K562 (cell line): Measurements from ENCODE around the gene RNF32. TPM values are rescaled to one million over a fixed set of nuclear protein-coding genes. Genes with fewer than 3 reads are reported as not detected.

Experiments
- ARID2 ChIP-seq: fragments of 450-650 bp; IDR thresholded peaks from 2 replicates; pipeline ENCODE4 v1.6.1; 2017; ENCODE audit warnings: antibody characterized with exemption, mild to moderate bottlenecking
- ARID3B ChIP-seq: fragments of 250-450 bp; sonication (Bioruptor Pico); IDR thresholded peaks from 2 replicates; pipeline ENCODE4 v1.4.0; 2020; ENCODE audit warnings: borderline replicate concordance
- ARID4B ChIP-seq: sonication (generic); formaldehyde crosslinking; IDR thresholded peaks from 2 replicates; pipeline ENCODE4 v1.8.0; 2022; ENCODE audit warnings: mild to moderate bottlenecking, missing genetic modification reagents
- BDP1 ChIP-seq: IDR thresholded peaks from 3 replicates; pipeline ENCODE4 v1.6.1; 2011; ENCODE audit not compliant: insufficient read length, insufficient read depth
- DMBX1 ChIP-seq: fragments of 250-450 bp; sonication (Bioruptor Pico); IDR thresholded peaks from 2 replicates; pipeline ENCODE4 v1.8.0; 2022; ENCODE audit warnings: inconsistent platforms, mild to moderate bottlenecking, moderate library complexity, borderline replicate concordance
- E2F4 ChIP-seq: sonication (generic); formaldehyde crosslinking; IDR thresholded peaks from 2 replicates; pipeline ENCODE4 v1.8.0; 2022; ENCODE audit warnings: mild to moderate bottlenecking, low read depth, missing genetic modification reagents
- ETV5 ChIP-seq: sonication (generic); formaldehyde crosslinking; IDR thresholded peaks from 2 replicates; pipeline ENCODE4 v1.4.0; 2020; ENCODE audit warnings: low read depth, mild to moderate bottlenecking, missing genetic modification reagents
- FUS ChIP-seq: fragments of 200-400 bp; formaldehyde crosslinking; optimal IDR thresholded peaks from 2 replicates; pipeline ENCODE3; 2017; ENCODE audit warnings: low read depth, low read length
- GTF2E2 ChIP-seq: fragments of 200-800 bp; sonication (Bioruptor generic); IDR thresholded peaks from 2 replicates; pipeline ENCODE4 v1.6.1; 2016; ENCODE audit warnings: missing genetic modification characterization, missing compliant biosample characterization
- JUN ChIP-seq, 2 experiments: sonication (generic) in 1 of 2; formaldehyde crosslinking in 1 of 2; IDR thresholded peaks; 2 replicates each; pipeline versions ENCODE4 v1.6.1 to v1.8.0; 2012 to 2022; ENCODE audit warnings: borderline replicate concordance in 2 of 2, mild to moderate bottlenecking in 2 of 2, improper control_type of control experiment in 1 of 2, low read depth in 1 of 2, low read length in 1 of 2, missing genetic modification reagents in 1 of 2
- KDM5B ChIP-seq: fragments of 200-600 bp; sonication (generic); IDR thresholded peaks from 2 replicates; pipeline ENCODE4 v1.6.1; 2012; ENCODE audit warnings: low read depth, mild to moderate bottlenecking, moderate library complexity, low read length, control low read depth, inconsistent platforms; ENCODE audit not compliant: insufficient replicate concordance
- MAFF ChIP-seq: IDR thresholded peaks from 2 replicates; pipeline ENCODE4 v1.6.1; 2012; ENCODE audit warnings: low read length, improper control_type of control experiment
- NBN ChIP-seq: fragments of 450-650 bp; IDR thresholded peaks from 2 replicates; pipeline ENCODE4 v1.6.1; 2016; ENCODE audit warnings: low read depth, mild to moderate bottlenecking
- NUFIP1 ChIP-seq: fragments of 450-650 bp; IDR thresholded peaks from 2 replicates; pipeline ENCODE4 v1.6.1; 2018; ENCODE audit not compliant: partially characterized antibody
- PCBP1 ChIP-seq: fragments of 200-400 bp; formaldehyde crosslinking; IDR thresholded peaks from 2 replicates; pipeline ENCODE4 v1.6.1; 2018; ENCODE audit warnings: mild to moderate bottlenecking, low read depth, low read length; ENCODE audit not compliant: poor library complexity, severe bottlenecking
- SIN3A ChIP-seq, 2 experiments: fragments of 150-350 bp in 1 of 2; IDR thresholded peaks; 2 replicates each; pipeline ENCODE4 v1.6.1; 2011 to 2016; ENCODE audit warnings: borderline replicate concordance in 2 of 2, low read depth in 2 of 2, low read length in 2 of 2, mild to moderate bottlenecking in 2 of 2, moderate library complexity in 2 of 2; ENCODE audit not compliant: control insufficient read depth in 1 of 2
- TFAM ChIP-seq: fragments of 250-450 bp; sonication (Bioruptor Pico); conservative IDR thresholded peaks from 2 replicates; pipeline ENCODE4 v1.5.0; 2021; ENCODE audit warnings: mild to moderate bottlenecking, moderate library complexity
- ZC3H4 ChIP-seq: sonication (generic); formaldehyde crosslinking; IDR thresholded peaks from 2 replicates; pipeline ENCODE4 v1.9.0; 2021; ENCODE audit warnings: missing genetic modification reagents, borderline replicate concordance
- ZNF354B ChIP-seq: fragments of 250-450 bp; sonication (Bioruptor Pico); IDR thresholded peaks from 2 replicates; pipeline ENCODE4 v1.4.0; 2020
- ZNF707 ChIP-seq: fragments of 250-450 bp; sonication (Bioruptor Pico); conservative IDR thresholded peaks from 2 replicates; pipeline ENCODE4 v1.8.0; 2022; ENCODE audit warnings: inconsistent platforms, mild to moderate bottlenecking, moderate library complexity
- polyA plus RNA-seq, 8 experiments: library from polyadenylated mRNA; depleted of rRNA in 4 of 8; stranded (reverse) in 5 of 8; unstranded in 3 of 8; fragments of >200 nt; fragmentation: Nextera tagmentation in 2 of 8; fragmentation: Illumina TruSeq in 1 of 8; extraction: Ambion mirVana in 2 of 8; extraction: Trizol in 1 of 8; gene quantifications; 2 replicates each; pipeline versions ENCODE4 v1.2.1 to v1.2.3, GENCODE V29; 2011 to 2014; ENCODE audit warnings: inconsistent platforms in 1 of 8, missing spikeins in 1 of 8
- total RNA-seq, 7 experiments: library from RNA; depleted of rRNA in 6 of 7; stranded (reverse); fragments of >200 nt in 6 of 7; fragmentation: Illumina TruSeq in 2 of 7; extraction: Trizol in 2 of 7; gene quantifications; 2 replicates each; pipeline versions ENCODE4 v1.2.1 to v1.2.3, GENCODE V29; 2011 to 2021; ENCODE audit warnings: low replicate concordance in 1 of 7

The RNF32 gene
- total and polyA plus RNA-seq, 9 of the 15 experiments (the other 6 are each of a cell fraction or from before 2014, with no cell fraction given): 2.6 to 7.0 (median 4.6) TPM

GRCh38 chr7:156639426-156640256, 933 bp upstream of the RNF32 start (continued):
- no peak for TF ChIP-seq ARID4B (CRISPR knock-in tag)
- no peak for TF ChIP-seq DMBX1 (CRISPR knock-in tag)
- no peak for TF ChIP-seq TFAM
- no peak for TF ChIP-seq GTF2E2 (tag)
- TF ChIP-seq FUS: no peak
- TF ChIP-seq BDP1: no peak
- TF ChIP-seq ZNF707: no peak
- TF ChIP-seq ZNF354B (CRISPR knock-in tag): no peak
- TF ChIP-seq SIN3A (IDR thresholded peaks at IDR 0.05; ENCODE audit: borderline replicate concordance in 2 of 2, control insufficient read depth in 1 of 2, low read depth in 2 of 2, low read length in 2 of 2): peak in 1 of 2 experiments; percentile 73; a peak in 1 of 4 replicates
- TF ChIP-seq ARID2: no peak
- TF ChIP-seq E2F4 (CRISPR knock-in tag): no peak; the same call in 1 of the 2 replicates
- no peak for TF ChIP-seq ARID3B (CRISPR knock-in tag)
- TF ChIP-seq NBN: peak; percentile 75; the same call in 1 of the 2 replicates
- 0 out of 2 replicates have a peak, but pooled peaks have one; percentile 52 for TF ChIP-seq ZC3H4 (CRISPR knock-in tag)
- TF ChIP-seq MAFF: no peak
- no peak for TF ChIP-seq NUFIP1
- TF ChIP-seq ETV5 (CRISPR knock-in tag): peak; percentile 87
- peak; percentile 44 for TF ChIP-seq KDM5B
- no peak for TF ChIP-seq JUN (IDR thresholded peaks at IDR 0.05; ENCODE audit: borderline replicate concordance, low read depth, low read length)
- TF ChIP-seq JUN (CRISPR knock-in tag; IDR thresholded peaks at IDR 0.05; ENCODE audit: borderline replicate concordance): no peak
- TF ChIP-seq PCBP1: peak; percentile 41
